AG09319 (cell line): ENCODE results near the gene SCFD2.
A peak's percentile ranks its signal among the peaks of the same experiment; 100 is the strongest.

Experiments
- DNase-seq: peaks from one replicate; pipeline ENCODE4 v3.0.0-alpha.2; 2010; ENCODE audit warnings: low read depth; ENCODE audit errors: extremely low read depth
- CTCF ChIP-seq: IDR thresholded peaks from 2 replicates; pipeline ENCODE4 v1.5.1; 2011; ENCODE audit warnings: low read depth, mild to moderate bottlenecking, inconsistent platforms, low read length, moderate library complexity

The SCFD2 gene

GRCh38 chr4:52867163-52867562 lies 498.7 kb downstream of the SCFD2 start:
- no peak for DNase-seq
- TF ChIP-seq CTCF = no peak

- DNase-seq = no peak
- no peak for TF ChIP-seq CTCF
Measured at GRCh38 chr4:52866734-52867133, 499.1 kb downstream of the SCFD2 start.

- no peak for TF ChIP-seq CTCF
- DNase-seq = no peak
Measured at GRCh38 chr4:52865300-52865699, 500.6 kb downstream of the SCFD2 start.

- DNase-seq = peak; percentile 25
- no peak; the same call in 1 of the 2 replicates for TF ChIP-seq CTCF
Measured at GRCh38 chr4:52864793-52865192, 501.1 kb downstream of the SCFD2 start.

- no peak for DNase-seq
- TF ChIP-seq CTCF = no peak
Measured at GRCh38 chr4:52863324-52863723, 502.5 kb downstream of the SCFD2 start.

GRCh38 chr4:52862639-52863161 lies 503.2 kb downstream of the SCFD2 start:
- DNase-seq = no peak
- TF ChIP-seq CTCF = no peak

GRCh38 chr4:52861879-52862616 lies 503.8 kb downstream of the SCFD2 start, which contains the start of gene RASL11B:
TSS of gene RASL11B (plus strand) at chr4:52862317. CDS start at chr4:52862508, 191 bp downstream.
- no peak for TF ChIP-seq CTCF
- peak; percentile 25 for DNase-seq
